ENCODE measurements around the gene NID2.

The NID2 gene

GRCh38 chr14:52095794-52096193 is 26.9 kb upstream of the NID2 start:
- H3K27me3 ChIP-seq (replicated peaks; ENCODE audit: control insufficient read depth, insufficient read depth, low read length) = no peaks in the 10 kb centered on the region
- H3K36me3 ChIP-seq (ENCODE audit: control insufficient read depth, insufficient read depth, low read length, severe bottlenecking) = no peaks in the 10 kb centered on the region
- no peak overlapping the region for H3K4me3 ChIP-seq (ENCODE audit: low read length)
- peaks cover 8% of the 10 kb centered on the region for H3K4me1 ChIP-seq (ENCODE audit: control insufficient read depth, insufficient read depth, low read length)
- H3K9ac ChIP-seq (ENCODE audit: low read length) = no peak overlapping the region
- DNase-seq (ENCODE audit: low read depth) = no peak
- no peaks in the 10 kb centered on the region for H3K9me3 ChIP-seq (ENCODE audit: control insufficient read depth, low read length)

GRCh38 chr14:52095336-52095735 is 26.5 kb upstream of the NID2 start:
- H3K9ac ChIP-seq (ENCODE audit: low read length) = no peak overlapping the region
- no peaks in the 10 kb centered on the region for H3K9me3 ChIP-seq (ENCODE audit: control insufficient read depth, low read length)
- DNase-seq (ENCODE audit: low read depth) = no peak
- H3K4me1 ChIP-seq (ENCODE audit: control insufficient read depth, insufficient read depth, low read length) = peaks cover 8% of the 10 kb centered on the region
- H3K4me3 ChIP-seq (ENCODE audit: low read length) = no peak overlapping the region
- no peaks in the 10 kb centered on the region for H3K36me3 ChIP-seq (ENCODE audit: control insufficient read depth, insufficient read depth, low read length, severe bottlenecking)
- H3K27me3 ChIP-seq (replicated peaks; ENCODE audit: control insufficient read depth, insufficient read depth, low read length) = no peaks in the 10 kb centered on the region

- peak; percentile 34 for DNase-seq (ENCODE audit: low read depth)
- H3K9me3 ChIP-seq (ENCODE audit: control insufficient read depth, low read length) = no peaks in the 10 kb centered on the region
- no peaks in the 10 kb centered on the region for H3K27me3 ChIP-seq (replicated peaks; ENCODE audit: control insufficient read depth, insufficient read depth, low read length)
- peaks cover 8% of the 10 kb centered on the region for H3K4me1 ChIP-seq (ENCODE audit: control insufficient read depth, insufficient read depth, low read length)
- no peaks in the 10 kb centered on the region for H3K36me3 ChIP-seq (ENCODE audit: control insufficient read depth, insufficient read depth, low read length, severe bottlenecking)
- no peak overlapping the region for H3K9ac ChIP-seq (ENCODE audit: low read length)
- no peak overlapping the region for H3K4me3 ChIP-seq (ENCODE audit: low read length)
These were observed 25.9 kb upstream of the NID2 start for GRCh38 chr14:52094546-52095271.

- H3K4me3 ChIP-seq (ENCODE audit: low read length) = no peak overlapping the region
- H3K27me3 ChIP-seq (replicated peaks; ENCODE audit: control insufficient read depth, insufficient read depth, low read length) = no peaks in the 10 kb centered on the region
- H3K4me1 ChIP-seq (ENCODE audit: control insufficient read depth, insufficient read depth, low read length) = peaks cover 8% of the 10 kb centered on the region
These were observed 23.1 kb upstream of the NID2 start for GRCh38 chr14:52091928-52092327.

GRCh38 chr14:52090936-52091335 is 22.1 kb upstream of the NID2 start:
- H3K36me3 ChIP-seq (ENCODE audit: control insufficient read depth, insufficient read depth, low read length, severe bottlenecking) = no peaks in the 10 kb centered on the region
- H3K4me3 ChIP-seq (ENCODE audit: low read length) = no peak overlapping the region
- no peaks in the 10 kb centered on the region for H3K9me3 ChIP-seq (ENCODE audit: control insufficient read depth, low read length)
- peaks cover 8% of the 10 kb centered on the region for H3K4me1 ChIP-seq (ENCODE audit: control insufficient read depth, insufficient read depth, low read length)
- no peak overlapping the region for H3K9ac ChIP-seq (ENCODE audit: low read length)
- DNase-seq (ENCODE audit: low read depth) = no peak
- H3K27me3 ChIP-seq (replicated peaks; ENCODE audit: control insufficient read depth, insufficient read depth, low read length) = no peaks in the 10 kb centered on the region

More at GRCh38 chr14:52091928-52092327, 23.1 kb upstream of the NID2 start:
- DNase-seq (ENCODE audit: low read depth) = no peak
- Histone ChIP-seq H3K36me3 (ENCODE audit: control insufficient read depth, insufficient read depth, low read length, severe bottlenecking) (no peaks in the 10 kb centered on the region), H3K9me3 (ENCODE audit: control insufficient read depth, low read length) (no peaks in the 10 kb centered on the region), H3K9ac (ENCODE audit: low read length) (no peak overlapping the region)

GRCh38 chr14:52089218-52089617 is 20.4 kb upstream of the NID2 start:
- peaks cover 10% of the 10 kb centered on the region for H3K4me1 ChIP-seq (ENCODE audit: control insufficient read depth, insufficient read depth, low read length)
- H3K9me3 ChIP-seq (ENCODE audit: control insufficient read depth, low read length) = peaks cover 10% of the 10 kb centered on the region
- DNase-seq (ENCODE audit: low read depth) = peak; percentile 37

GRCh38 chr14:52086711-52087110 is 17.9 kb upstream of the NID2 start:
- Histone ChIP-seq H3K36me3 (ENCODE audit: control insufficient read depth, insufficient read depth, low read length, severe bottlenecking) (no peaks in the 10 kb centered on the region), H3K4me3 (ENCODE audit: low read length) (no peak overlapping the region), H3K9ac (ENCODE audit: low read length) (no peak overlapping the region), H3K9me3 (ENCODE audit: control insufficient read depth, low read length) (peaks cover 12% of the 10 kb centered on the region), H3K27me3 (replicated peaks; ENCODE audit: control insufficient read depth, insufficient read depth, low read length) (no peaks in the 10 kb centered on the region), H3K4me1 (ENCODE audit: control insufficient read depth, insufficient read depth, low read length) (peaks cover 3% of the 10 kb centered on the region)
- DNase-seq (ENCODE audit: low read depth) = peak; percentile 88

More at GRCh38 chr14:52089218-52089617, 20.4 kb upstream of the NID2 start:
- H3K36me3 ChIP-seq (ENCODE audit: control insufficient read depth, insufficient read depth, low read length, severe bottlenecking) = no peaks in the 10 kb centered on the region
- H3K9ac ChIP-seq (ENCODE audit: low read length) = no peak overlapping the region
- no peaks in the 10 kb centered on the region for H3K27me3 ChIP-seq (replicated peaks; ENCODE audit: control insufficient read depth, insufficient read depth, low read length)
- H3K4me3 ChIP-seq (ENCODE audit: low read length) = no peak overlapping the region

GRCh38 chr14:52082903-52083302 is 14.0 kb upstream of the NID2 start:
- H3K9me3 ChIP-seq (ENCODE audit: control insufficient read depth, low read length) = peaks cover 12% of the 10 kb centered on the region
- peaks cover 41% of the 10 kb centered on the region for H3K4me1 ChIP-seq (ENCODE audit: control insufficient read depth, insufficient read depth, low read length)
- DNase-seq (ENCODE audit: low read depth) = no peak
- no peaks in the 10 kb centered on the region for H3K27me3 ChIP-seq (replicated peaks; ENCODE audit: control insufficient read depth, insufficient read depth, low read length)
- no peaks in the 10 kb centered on the region for H3K36me3 ChIP-seq (ENCODE audit: control insufficient read depth, insufficient read depth, low read length, severe bottlenecking)
- no peak overlapping the region for H3K4me3 ChIP-seq (ENCODE audit: low read length)
- no peak overlapping the region for H3K9ac ChIP-seq (ENCODE audit: low read length)

GRCh38 chr14:52081964-52082363 is 13.1 kb upstream of the NID2 start:
- Histone ChIP-seq H3K4me3 (ENCODE audit: low read length) (no peak overlapping the region), H3K9me3 (ENCODE audit: control insufficient read depth, low read length) (peaks cover 12% of the 10 kb centered on the region), H3K4me1 (ENCODE audit: control insufficient read depth, insufficient read depth, low read length) (peaks cover 51% of the 10 kb centered on the region), H3K27me3 (replicated peaks; ENCODE audit: control insufficient read depth, insufficient read depth, low read length) (no peaks in the 10 kb centered on the region), H3K36me3 (ENCODE audit: control insufficient read depth, insufficient read depth, low read length, severe bottlenecking) (no peaks in the 10 kb centered on the region), H3K9ac (ENCODE audit: low read length) (peak overlapping the region; percentile 50)
- DNase-seq (ENCODE audit: low read depth) = no peak

- Histone ChIP-seq H3K36me3 (ENCODE audit: control insufficient read depth, insufficient read depth, low read length, severe bottlenecking) (no peaks in the 10 kb centered on the region), H3K4me3 (ENCODE audit: low read length) (peak overlapping the region; percentile 36), H3K4me1 (ENCODE audit: control insufficient read depth, insufficient read depth, low read length) (peaks cover 59% of the 10 kb centered on the region), H3K9me3 (ENCODE audit: control insufficient read depth, low read length) (peaks cover 12% of the 10 kb centered on the region), H3K27me3 (replicated peaks; ENCODE audit: control insufficient read depth, insufficient read depth, low read length) (no peaks in the 10 kb centered on the region), H3K9ac (ENCODE audit: low read length) (peak overlapping the region; percentile 50)
- peak; percentile 91 for DNase-seq (ENCODE audit: low read depth)
These were observed 12.2 kb upstream of the NID2 start for GRCh38 chr14:52080808-52081755.

- DNase-seq (ENCODE audit: low read depth) = peak; percentile 82
- Histone ChIP-seq H3K4me1 (ENCODE audit: control insufficient read depth, insufficient read depth, low read length) (peaks cover 62% of the 10 kb centered on the region), H3K27me3 (replicated peaks; ENCODE audit: control insufficient read depth, insufficient read depth, low read length) (no peaks in the 10 kb centered on the region), H3K4me3 (ENCODE audit: low read length) (peak overlapping the region; percentile 36), H3K9ac (ENCODE audit: low read length) (peak overlapping the region; percentile 50), H3K9me3 (ENCODE audit: control insufficient read depth, low read length) (peaks cover 12% of the 10 kb centered on the region), H3K36me3 (ENCODE audit: control insufficient read depth, insufficient read depth, low read length, severe bottlenecking) (no peaks in the 10 kb centered on the region)
These were observed 11.4 kb upstream of the NID2 start for GRCh38 chr14:52080158-52080800.

Measured in adipocyte (in vitro differentiated cells).